Kidney capillary endothelial cell (primary cell): Measurements from ENCODE around the gene TMEM87A.

Experiments used
- DNase-seq: peaks from one replicate; pipeline ENCODE4 v3.0.0-alpha.2; 2018; ENCODE audit warnings: low spot score

TMEM87A gene

GRCh38 chr15:42203891-42204290, 69.3 kb downstream of the TMEM87A start:
- DNase-seq: no peak

- DNase-seq: no peak
Observed at GRCh38 chr15:42202653-42203052, 70.6 kb downstream of the TMEM87A start.

GRCh38 chr15:42201801-42202200, 71.4 kb downstream of the TMEM87A start:
- DNase-seq: no peak

GRCh38 chr15:42199126-42199525, 74.1 kb downstream of the TMEM87A start:
- DNase-seq: no peak

- DNase-seq: no peak
Observed at GRCh38 chr15:42198516-42198915, 74.7 kb downstream of the TMEM87A start.

- DNase-seq: no peak
Observed at GRCh38 chr15:42194513-42194912, 78.7 kb downstream of the TMEM87A start.

GRCh38 chr15:42193383-42193782, 79.8 kb downstream of the TMEM87A start:
- no peak for DNase-seq

GRCh38 chr15:42191610-42192346, 81.5 kb downstream of the TMEM87A start:
- no peak for DNase-seq

- DNase-seq: no peak
Observed at GRCh38 chr15:42190370-42190769, 82.9 kb downstream of the TMEM87A start.

- no peak for DNase-seq
Observed at GRCh38 chr15:42185801-42186200, 87.4 kb downstream of the TMEM87A start.

GRCh38 chr15:42184736-42185135, 88.5 kb downstream of the TMEM87A start:
- DNase-seq: no peak

- DNase-seq: no peak
Observed at GRCh38 chr15:42184296-42184695, 88.9 kb downstream of the TMEM87A start.

GRCh38 chr15:42182961-42183360, 90.3 kb downstream of the TMEM87A start:
- DNase-seq: no peak

GRCh38 chr15:42182328-42182886, 90.8 kb downstream of the TMEM87A start:
- DNase-seq: no peak

- DNase-seq: no peak
Observed at GRCh38 chr15:42178056-42178455, 95.2 kb downstream of the TMEM87A start.

- no peak for DNase-seq
Observed at GRCh38 chr15:42175671-42176070, 97.6 kb downstream of the TMEM87A start.

GRCh38 chr15:42172475-42172874, 100.8 kb downstream of the TMEM87A start:
- DNase-seq: no peak

GRCh38 chr15:42171795-42172194, 101.4 kb downstream of the TMEM87A start:
- DNase-seq: peak; percentile 7

- no peak for DNase-seq
Observed at GRCh38 chr15:42171122-42171521, 102.1 kb downstream of the TMEM87A start.

- DNase-seq: no peak
Observed at GRCh38 chr15:42166225-42166940, 106.8 kb downstream of the TMEM87A start.

- no peak for DNase-seq
Observed at GRCh38 chr15:42165106-42165505, 108.1 kb downstream of the TMEM87A start.

GRCh38 chr15:42163947-42164550, 109.2 kb downstream of the TMEM87A start:
- no peak for DNase-seq

- no peak for DNase-seq
Observed at GRCh38 chr15:42163291-42163690, 109.9 kb downstream of the TMEM87A start.
